ENCODE data around the gene BFAR.
"Not testable (repeated sequence)": the region's sequence is repeated elsewhere in the genome, so short reads cannot be mapped to it uniquely, and the experiment has no call there.

BFAR gene

GRCh38 chr16:14635395-14636165 lies 2.8 kb downstream of the BFAR start:
- no peak for DNase-seq (ENCODE audit: low spot score)

GRCh38 chr16:14636179-14636950 lies 3.6 kb downstream of the BFAR start:
- DNase-seq (ENCODE audit: low spot score) = not testable (repeated sequence)

GRCh38 chr16:14636951-14637240 lies 4.1 kb downstream of the BFAR start:
- DNase-seq (ENCODE audit: low spot score) = not testable (repeated sequence)

- no peak for DNase-seq (ENCODE audit: low spot score)
These were observed 7.8 kb downstream of the BFAR start for GRCh38 chr16:14640538-14640937.

- DNase-seq (ENCODE audit: low spot score) = no peak
These were observed 8.5 kb downstream of the BFAR start for GRCh38 chr16:14641206-14641605.

- DNase-seq (ENCODE audit: low spot score) = no peak
These were observed 9.2 kb downstream of the BFAR start for GRCh38 chr16:14641926-14642325.

- DNase-seq (ENCODE audit: low spot score) = no peak
These were observed 17.1 kb downstream of the BFAR start for GRCh38 chr16:14649816-14650215.

- DNase-seq (ENCODE audit: low spot score) = no peak
These were observed 17.9 kb downstream of the BFAR start for GRCh38 chr16:14650629-14651028.

GRCh38 chr16:14652726-14653125 lies 20.0 kb downstream of the BFAR start:
- no peak for DNase-seq (ENCODE audit: low spot score)

GRCh38 chr16:14658063-14658462 lies 25.3 kb downstream of the BFAR start:
- DNase-seq (ENCODE audit: low spot score) = no peak

GRCh38 chr16:14667347-14668266 lies 34.9 kb downstream of the BFAR start:
- no peak for DNase-seq (ENCODE audit: low spot score)

- no peak for DNase-seq (ENCODE audit: low spot score)
These were observed 35.9 kb downstream of the BFAR start for GRCh38 chr16:14668556-14669223.

GRCh38 chr16:14669776-14670175 lies 37.0 kb downstream of the BFAR start:
- DNase-seq (ENCODE audit: low spot score) = peak; percentile 38

- DNase-seq (ENCODE audit: low spot score) = no peak
These were observed 39.7 kb downstream of the BFAR start for GRCh38 chr16:14672403-14672971.

- no peak for DNase-seq (ENCODE audit: low spot score)
These were observed 43.9 kb downstream of the BFAR start for GRCh38 chr16:14676633-14677032.

- no peak for DNase-seq (ENCODE audit: low spot score)
These were observed 44.9 kb downstream of the BFAR start for GRCh38 chr16:14677627-14678026.

- no peak for DNase-seq (ENCODE audit: low spot score)
These were observed 46.2 kb downstream of the BFAR start for GRCh38 chr16:14678748-14679497.

- DNase-seq (ENCODE audit: low spot score) = not testable (repeated sequence)
These were observed 47.6 kb downstream of the BFAR start for GRCh38 chr16:14680396-14680795.

- no peak for DNase-seq (ENCODE audit: low spot score)
These were observed 48.4 kb downstream of the BFAR start for GRCh38 chr16:14681115-14681514.

GRCh38 chr16:14682121-14682520 lies 49.4 kb downstream of the BFAR start:
- DNase-seq (ENCODE audit: low spot score) = no peak
